ENCODE data around the gene KCNN4.

Gene KCNN4

DNA sequence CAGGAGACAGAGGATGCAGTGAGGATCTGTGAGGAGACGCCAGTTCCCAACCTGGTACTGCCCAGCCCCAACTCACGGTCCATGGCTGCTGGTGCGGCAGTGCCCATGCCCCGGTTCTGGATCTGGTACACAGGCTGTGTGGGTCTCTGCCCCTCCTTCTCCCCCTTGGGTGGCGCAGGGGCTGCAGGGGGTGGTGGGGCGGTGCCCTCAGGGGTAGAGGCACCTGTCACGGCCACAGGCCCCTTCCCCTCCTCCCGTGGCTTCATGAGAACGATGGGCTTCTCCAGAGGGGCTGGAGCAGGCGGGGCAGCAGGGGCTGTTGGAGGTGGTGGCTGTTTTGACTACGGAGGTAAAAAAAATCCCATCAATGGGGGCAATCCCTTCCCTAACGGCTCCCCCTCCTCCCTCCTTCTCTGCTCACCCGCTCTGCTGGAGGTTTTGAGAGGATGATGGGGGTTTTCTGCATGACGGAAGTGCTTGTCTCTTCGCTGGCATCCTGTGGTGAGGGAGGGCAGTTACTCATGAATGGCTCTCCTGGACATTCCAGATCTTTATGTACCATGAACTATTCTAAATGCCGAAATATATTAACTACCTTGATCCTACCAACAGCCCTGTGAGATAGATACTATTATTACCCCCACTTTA lies 33.1 kb downstream of the KCNN4 start:
- no peak for FAIRE-seq

DNA sequence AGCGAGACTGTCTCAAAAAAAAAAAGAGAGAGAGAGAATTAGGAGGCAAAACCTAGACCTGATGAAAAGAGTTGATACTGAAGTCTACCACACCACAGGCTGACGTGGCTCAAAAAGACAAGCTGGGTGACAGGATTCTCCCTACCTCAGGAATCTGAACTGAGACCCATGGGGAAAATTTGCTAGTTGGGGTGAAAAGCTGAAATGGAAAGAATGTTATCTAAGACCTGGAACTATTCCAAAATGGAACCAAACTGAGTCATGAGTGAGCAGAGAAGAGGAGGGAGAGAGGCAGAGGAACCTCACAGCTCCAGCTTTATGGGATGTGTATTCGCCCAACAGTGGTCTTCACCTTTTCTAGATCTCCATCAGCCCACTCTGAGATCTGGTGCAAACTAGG lies 37.7 kb downstream of the KCNN4 start:
- no peak for FAIRE-seq

DNA sequence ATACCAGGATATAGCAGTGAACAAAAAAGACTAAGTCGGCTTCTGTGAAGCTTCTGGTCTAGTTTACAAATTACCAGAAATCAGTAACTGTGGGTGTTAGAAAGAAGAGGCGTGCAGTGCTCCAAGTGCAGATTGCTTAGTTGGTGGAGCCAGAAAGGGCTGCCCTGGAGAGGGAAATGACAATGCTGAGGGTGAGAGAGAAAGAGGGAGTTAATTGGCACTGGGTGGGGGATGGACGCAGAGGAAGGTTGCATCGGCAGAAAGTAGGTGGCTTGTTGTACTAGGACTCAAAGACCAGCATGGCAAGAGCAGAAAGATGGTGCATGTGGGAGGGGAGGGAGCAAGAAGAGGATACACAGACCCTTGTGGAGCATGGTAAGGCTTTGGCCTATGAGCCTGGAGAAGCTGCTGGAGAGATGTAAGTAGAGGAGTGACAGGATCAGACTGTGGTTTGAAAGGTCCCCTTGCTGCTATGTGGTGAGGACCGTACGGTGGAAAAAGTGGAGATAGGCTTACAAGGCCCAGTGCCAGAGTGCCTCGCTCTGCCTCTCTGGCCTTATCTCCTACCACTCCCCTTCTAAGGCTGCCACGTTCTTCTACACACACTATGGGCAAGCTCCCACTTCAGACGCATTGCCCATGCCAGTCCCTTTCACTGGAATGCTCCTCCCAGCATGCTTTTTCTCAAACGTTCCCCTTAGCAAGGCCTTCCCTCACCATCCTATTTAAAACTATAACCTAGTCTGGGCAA lies 39.5 kb downstream of the KCNN4 start:
- FAIRE-seq, result no peak

- FAIRE-seq, result no peak
Observed at GRCh38 chr19:43739439-43740235, 41.1 kb downstream of the KCNN4 start.

- no peak for FAIRE-seq
Observed at GRCh38 chr19:43738780-43739211, 42.0 kb downstream of the KCNN4 start.

GRCh38 chr19:43735957-43736356 lies 44.8 kb downstream of the KCNN4 start:
- FAIRE-seq, result no peak

- no peak for FAIRE-seq
Observed at GRCh38 chr19:43735013-43735412, 45.8 kb downstream of the KCNN4 start.

DNA sequence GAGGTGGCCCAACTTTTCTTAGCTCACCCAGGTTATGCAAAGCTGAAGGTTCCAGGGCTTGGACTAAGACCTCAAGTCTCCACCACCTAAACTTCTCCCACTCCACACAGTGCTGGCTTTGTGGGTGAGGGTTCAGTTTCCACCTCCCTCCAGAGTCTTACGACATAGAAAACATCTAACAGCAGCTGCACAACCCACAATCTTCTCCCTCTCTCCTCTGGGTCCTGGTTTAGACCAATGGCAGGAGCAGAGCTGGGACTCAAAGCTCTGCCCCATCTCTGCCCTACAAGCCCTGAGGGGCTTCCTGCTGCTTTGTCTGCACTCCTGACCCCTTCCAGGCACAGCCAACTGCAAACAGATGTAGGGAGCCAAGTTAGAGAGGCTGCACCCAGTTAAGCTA lies 48.9 kb downstream of the KCNN4 start:
- FAIRE-seq, result no peak

DNA sequence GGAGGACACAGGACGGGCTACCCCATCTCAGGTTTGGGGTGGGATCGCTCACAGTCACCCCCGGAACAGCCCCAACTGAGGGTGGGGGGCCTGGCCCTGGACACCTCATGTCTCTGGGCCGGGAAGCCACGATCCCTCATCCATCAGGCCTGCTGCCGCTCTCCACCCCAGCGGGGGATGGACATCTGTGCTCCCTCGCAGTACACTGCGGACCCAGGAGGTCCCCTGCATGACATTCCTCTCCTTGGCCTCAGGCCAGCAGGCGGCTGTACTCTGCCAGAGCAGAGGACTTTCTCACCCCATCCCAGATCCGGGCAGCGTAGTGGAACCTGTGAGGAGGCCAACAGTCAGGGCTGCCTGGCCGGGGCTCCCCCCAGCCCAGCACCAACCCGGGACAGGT lies 49.4 kb downstream of the KCNN4 start:
- FAIRE-seq, result no peak

- FAIRE-seq, result no peak
Observed at GRCh38 chr19:43729919-43730318, 50.9 kb downstream of the KCNN4 start.

- FAIRE-seq, result no peak
Observed at GRCh38 chr19:43727593-43727853, 53.2 kb downstream of the KCNN4 start.

- no peak for FAIRE-seq
Observed at GRCh38 chr19:43726736-43727592, 53.8 kb downstream of the KCNN4 start.

DNA sequence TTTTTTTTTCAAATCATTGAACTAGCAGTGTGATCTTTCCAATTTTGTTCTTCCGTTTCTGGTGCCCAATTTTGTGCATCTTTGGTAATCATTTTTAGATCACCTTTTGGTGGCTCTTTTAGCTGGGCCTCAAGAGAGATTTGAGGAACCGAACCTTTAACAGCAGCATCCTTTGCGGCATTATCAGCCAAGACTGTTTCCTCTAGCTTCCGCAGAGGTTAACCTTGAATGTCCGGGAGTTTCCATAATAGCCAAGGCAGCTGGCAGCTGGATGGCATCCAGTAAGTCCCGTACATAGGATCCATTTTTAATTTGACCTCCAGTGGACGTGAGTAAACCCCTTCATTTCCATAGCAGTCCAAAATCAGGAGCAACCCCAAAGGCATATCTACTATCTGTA lies 55.3 kb downstream of the KCNN4 start:
- FAIRE-seq, result no peak

DNA sequence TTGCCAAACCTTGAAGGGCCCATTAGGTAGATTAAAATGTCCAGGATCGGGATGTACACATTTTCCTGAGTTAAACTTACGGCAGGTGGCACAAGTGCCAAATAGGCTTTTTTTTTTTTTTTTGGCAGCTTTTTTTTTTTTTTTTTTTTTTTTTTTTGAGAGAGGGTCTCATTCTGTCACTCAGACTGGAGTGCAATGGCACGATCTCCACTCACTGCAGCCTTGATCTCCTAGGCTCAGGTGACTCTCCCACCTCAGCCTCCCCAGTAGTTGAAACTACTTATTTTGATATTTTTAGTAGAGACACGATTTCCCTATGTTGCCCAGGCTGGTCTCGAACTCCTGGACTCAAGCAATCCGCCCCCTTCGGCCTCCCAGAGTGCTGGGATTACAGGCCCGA lies 55.9 kb downstream of the KCNN4 start:
- no peak for FAIRE-seq

DNA sequence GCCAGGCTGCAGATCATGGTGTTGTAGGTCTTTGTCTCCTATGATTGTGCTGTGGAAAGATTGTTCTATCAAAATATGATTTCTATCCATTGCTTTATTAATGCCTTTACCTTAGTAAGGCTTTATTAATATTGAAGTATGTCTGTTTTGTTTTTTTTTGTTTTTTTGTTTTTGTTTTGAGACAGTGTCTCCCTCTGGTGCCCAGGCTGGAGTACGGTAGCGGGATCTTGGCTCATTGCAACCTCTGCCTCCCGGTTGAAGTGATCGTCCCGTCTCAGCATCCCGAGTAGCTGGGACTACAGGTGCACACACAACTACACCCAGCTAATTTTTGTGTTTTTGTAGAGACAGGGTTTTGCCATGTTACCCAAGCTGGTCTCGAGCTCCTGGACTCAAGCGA lies 57.2 kb downstream of the KCNN4 start:
- FAIRE-seq, result no peak

DNA sequence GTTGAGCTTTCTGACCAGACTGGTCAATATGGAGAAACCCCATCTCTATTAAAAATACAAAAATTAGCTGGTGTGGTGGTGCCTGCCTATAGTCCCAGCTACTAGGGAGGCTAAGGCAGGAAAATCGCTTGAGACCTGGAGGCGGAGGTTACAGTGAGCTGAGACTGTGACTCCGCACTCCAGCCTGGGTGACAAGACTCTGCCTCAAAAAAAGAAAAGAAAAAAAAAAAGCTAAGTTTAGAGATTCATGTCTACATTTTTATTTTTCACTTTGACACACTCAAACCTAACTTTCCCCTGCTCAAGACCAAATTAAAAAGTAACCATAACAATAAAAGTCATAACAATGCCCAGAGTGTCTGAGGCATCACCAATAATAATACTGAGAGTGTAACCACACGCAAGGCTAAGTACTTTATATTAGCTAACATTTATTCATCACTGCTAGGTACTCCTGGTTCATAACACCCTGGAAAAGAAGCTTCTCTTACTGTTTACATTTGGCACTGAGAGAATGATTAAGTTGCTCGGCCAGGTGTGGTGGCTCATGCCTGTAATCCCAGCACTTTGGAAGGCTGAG lies 59.2 kb downstream of the KCNN4 start:
- no peak for FAIRE-seq

GRCh38 chr19:43720936-43721335 lies 59.8 kb downstream of the KCNN4 start:
- FAIRE-seq, result no peak

DNA sequence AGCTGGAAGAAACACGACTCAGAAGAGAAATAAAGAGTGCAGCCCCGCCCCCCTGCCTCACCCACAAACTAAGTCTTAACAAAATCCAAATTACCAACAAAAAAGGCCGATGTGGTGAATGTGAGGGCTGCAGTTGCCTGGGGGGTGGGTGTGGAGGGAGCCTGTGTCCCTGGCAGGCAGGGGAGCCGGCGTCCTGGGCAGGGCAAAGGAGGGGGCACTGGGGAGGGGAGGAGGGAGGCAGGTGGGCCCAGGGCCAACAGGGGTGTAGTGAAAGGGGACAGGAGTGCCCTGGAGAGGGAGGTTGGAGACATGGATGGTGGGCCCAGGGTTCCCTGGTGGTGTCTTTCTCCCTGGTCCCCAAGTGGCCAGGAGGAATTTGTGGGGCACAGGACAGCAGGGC lies 60.9 kb downstream of the KCNN4 start:
- no peak for FAIRE-seq

DNA sequence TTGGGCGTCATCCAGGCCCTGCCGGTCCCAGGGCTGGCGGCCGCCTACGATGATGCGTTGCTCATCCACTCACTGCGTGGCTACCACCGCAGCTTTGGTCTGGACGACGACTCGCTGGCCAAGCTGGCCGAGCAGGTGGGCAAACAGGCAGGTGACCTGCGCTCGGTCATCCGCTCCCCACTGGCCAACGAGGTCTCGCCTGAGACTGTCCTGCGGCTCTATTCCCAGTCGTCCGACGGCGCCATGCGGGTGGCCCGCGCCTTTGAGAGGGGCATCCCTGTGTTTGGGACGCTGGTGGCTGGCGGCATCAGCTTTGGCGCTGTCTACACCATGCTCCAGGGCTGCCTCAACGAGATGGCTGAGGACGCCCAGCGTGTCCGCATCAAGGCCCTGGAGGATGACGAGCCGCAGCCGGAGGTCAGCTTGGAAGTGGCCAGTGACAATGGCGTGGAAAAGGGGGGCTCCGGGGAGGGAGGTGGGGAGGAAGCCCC lies 61.4 kb downstream of the KCNN4 start:
- no peak for FAIRE-seq

GRCh38 chr19:43718627-43719377 lies 62.0 kb downstream of the KCNN4 start:
- FAIRE-seq, result no peak
